ENCODE results near the gene MRPL45.
"Not testable (repeated sequence)": the region's sequence is repeated elsewhere in the genome, so short reads cannot be mapped to it uniquely, and the experiment has no call there.

DNA sequence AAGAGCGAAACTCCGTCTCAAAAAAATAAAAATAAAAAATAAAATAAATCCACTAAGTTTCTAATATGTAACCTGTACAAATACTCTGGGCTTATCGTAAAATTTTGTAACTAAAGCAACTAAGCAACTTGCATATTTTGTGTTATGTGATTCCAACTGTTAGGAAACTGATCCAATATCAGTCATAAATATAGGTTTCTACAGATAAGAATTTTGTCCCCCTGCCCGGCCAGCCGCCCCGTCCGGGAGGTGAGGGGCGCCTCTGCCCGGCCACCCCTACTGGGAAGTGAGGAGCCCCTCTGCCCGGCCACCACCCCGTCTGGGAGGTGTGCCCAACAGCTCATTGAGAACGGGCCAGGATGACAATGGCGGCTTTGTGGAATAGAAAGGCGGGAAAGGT lies 43.8 kb upstream of the MRPL45 start:
- not testable (repeated sequence) for TF ChIP-seq SRF (IDR thresholded peaks at IDR 0.05; ENCODE audit: low read depth in 2 of 2, low read length in 2 of 2); CTCF (IDR thresholded peaks at IDR 0.05 in 2 of 3, conservative IDR thresholded peaks at IDR 0.05 in 1 of 3; ENCODE audit: control insufficient read depth in 2 of 3, extremely low read depth in 1 of 3, insufficient read depth in 1 of 3, low read depth in 3 of 3, low read length in 3 of 3); BRCA1 (IDR thresholded peaks at IDR 0.05; ENCODE audit: low read depth, low read length); RCOR1 (conservative IDR thresholded peaks at IDR 0.05; ENCODE audit: low read depth, low read length); DPF2 (IDR thresholded peaks at IDR 0.05)
- TF ChIP-seq, protein P1, sequence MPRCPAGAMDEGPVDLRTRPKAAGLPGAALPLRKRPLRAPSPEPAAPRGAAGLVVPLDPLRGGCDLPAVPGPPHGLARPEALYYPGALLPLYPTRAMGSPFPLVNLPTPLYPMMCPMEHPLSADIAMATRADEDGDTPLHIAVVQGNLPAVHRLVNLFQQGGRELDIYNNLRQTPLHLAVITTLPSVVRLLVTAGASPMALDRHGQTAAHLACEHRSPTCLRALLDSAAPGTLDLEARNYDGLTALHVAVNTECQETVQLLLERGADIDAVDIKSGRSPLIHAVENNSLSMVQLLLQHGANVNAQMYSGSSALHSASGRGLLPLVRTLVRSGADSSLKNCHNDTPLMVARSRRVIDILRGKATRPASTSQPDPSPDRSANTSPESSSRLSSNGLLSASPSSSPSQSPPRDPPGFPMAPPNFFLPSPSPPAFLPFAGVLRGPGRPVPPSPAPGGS (IDR thresholded peaks at IDR 0.05; ENCODE audit: borderline replicate concordance, insufficient read depth, low read depth, low read length, poor library complexity, severe bottlenecking) = not testable (repeated sequence)

All from GM12878 (cell line).